Natural killer cell treated with Interleukin-12 subunit alpha and Interleukin-12 subunit beta and Interleukin-15 and Interleukin-18, amount 100 ng/mL, for 72 hours (primary cell): ENCODE results near the gene FCGR3A. TPM values are rescaled to one million over a fixed set of nuclear protein-coding genes. Genes with fewer than 3 reads are reported as not detected.
"Not testable (repeated sequence)": the region's sequence is repeated elsewhere in the genome, so short reads cannot be mapped to it uniquely, and the experiment has no call there.

ENCODE experiments used
- ATAC-seq, 2 donors: fragments of 150-1000 bp; cut with Tn5 transposase in 1 of 2; sonication (Bioruptor Pico), chemical (Tn5 transposase) in 1 of 2; 2 replicates each; pipeline ENCODE4 v1.10.0; 2021
- DNase-seq: peaks from one replicate; pipeline ENCODE4 v3.0.0; 2022; ENCODE audit warnings: low spot score
- H3K27ac Mint-ChIP-seq, 2 donors: 1 replicate in 1 of 2; 2 replicates in 1 of 2; pipeline ENCODE4 v1.8.0; 2022; ENCODE audit warnings: mixed read lengths in 2 of 2, mild to moderate bottlenecking in 1 of 2, moderate library complexity in 1 of 2
- H3K27me3 Mint-ChIP-seq, 2 donors: 1 replicate in 1 of 2; 2 replicates in 1 of 2; pipeline ENCODE4 v1.8.0; 2022; ENCODE audit warnings: mixed read lengths in 2 of 2
- H3K36me3 Mint-ChIP-seq: one replicate; pipeline ENCODE4 v1.8.0; 2022; ENCODE audit warnings: mixed read lengths
- H3K4me1 Mint-ChIP-seq, 2 donors: 1 replicate in 1 of 2; 2 replicates in 1 of 2; pipeline ENCODE4 v1.8.0; 2022; ENCODE audit warnings: low read depth in 2 of 2, mixed read lengths in 2 of 2, mild to moderate bottlenecking in 1 of 2
- H3K4me3 Mint-ChIP-seq: one replicate; pipeline ENCODE4 v1.8.0; 2022; ENCODE audit warnings: mixed read lengths
- H3K9me3 Mint-ChIP-seq: 2 replicates; pipeline ENCODE4 v1.8.0; 2022; ENCODE audit warnings: mixed read lengths
- total RNA-seq, 2 donors: library from RNA; stranded (reverse); gene quantifications; one replicate each; pipeline ENCODE4 v1.2.3, GENCODE V29; 2022

Gene FCGR3A
- total RNA-seq, 2 donors from 2014 or later: 34.5 to 150 TPM

DNA sequence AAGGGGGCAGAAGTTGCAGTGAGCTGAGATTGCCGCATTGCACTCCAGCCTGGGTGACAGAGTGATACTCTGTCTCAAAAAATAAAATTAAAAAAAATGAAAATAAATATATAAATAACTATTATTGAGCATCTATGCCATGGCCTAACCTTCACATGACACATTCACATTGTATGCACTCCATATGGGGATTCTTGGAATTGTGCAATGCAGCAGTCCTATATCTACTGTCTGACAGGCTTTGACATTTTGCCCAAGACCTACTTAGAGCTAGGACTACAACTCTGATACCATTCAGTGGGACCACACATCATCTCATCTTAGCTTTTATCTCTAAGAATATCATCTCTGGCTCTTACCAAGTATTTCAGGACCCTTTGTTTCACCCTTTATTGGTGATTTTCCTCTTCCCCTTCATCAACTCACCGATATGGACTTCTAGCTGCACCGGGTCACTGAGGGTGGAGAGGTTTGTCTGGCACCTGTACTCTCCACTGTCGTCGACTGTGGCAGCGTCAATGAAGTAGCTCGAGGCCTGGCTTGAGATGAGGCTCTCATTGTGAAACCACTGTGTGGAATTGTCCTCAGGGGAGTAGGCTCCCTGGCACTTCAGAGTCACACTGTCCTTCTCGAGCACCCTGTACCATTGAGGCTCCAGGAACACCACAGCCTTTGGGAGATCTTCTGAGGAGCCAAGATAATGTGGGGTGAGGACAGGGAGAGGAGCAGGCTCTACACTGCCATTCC, 1.4 kb downstream of the FCGR3A start:
- H3K4me3 Mint-ChIP-seq: peak overlapping the region; percentile 79

DNA sequence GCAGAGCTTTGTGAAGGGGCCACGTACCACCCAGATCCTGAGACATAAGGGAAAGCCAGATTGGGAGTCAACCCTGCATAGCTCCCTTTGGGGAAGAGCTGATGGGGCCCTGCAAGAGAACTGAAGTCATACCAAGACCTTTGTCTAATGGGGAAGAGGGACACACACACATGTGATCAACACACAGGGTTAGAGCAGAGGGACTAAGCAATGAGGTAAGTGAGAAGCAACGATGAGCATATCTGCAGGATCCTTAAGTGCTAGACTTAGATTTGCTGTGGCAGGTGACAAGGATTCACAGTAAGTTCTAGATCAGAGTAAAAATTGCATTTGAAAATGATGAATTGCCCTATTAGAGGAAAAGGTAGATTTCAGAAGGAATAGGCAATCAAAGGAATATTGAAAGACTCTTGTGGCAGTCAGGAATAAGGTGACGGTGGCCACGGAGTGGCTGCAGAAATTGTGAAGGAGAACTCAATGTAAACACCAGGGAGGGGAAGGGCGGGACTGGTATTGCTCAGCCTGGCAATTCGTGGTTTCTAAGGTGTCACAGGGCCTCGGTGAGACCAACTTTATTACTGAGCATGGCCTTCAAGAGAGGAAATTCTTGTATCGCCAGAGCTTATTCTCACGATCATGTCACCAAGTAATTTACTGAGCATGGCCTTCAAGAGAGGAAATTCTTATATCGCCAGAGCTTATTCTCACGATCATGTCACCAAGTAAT, 4.5 kb downstream of the FCGR3A start:
- H3K36me3 Mint-ChIP-seq, H3K27me3 Mint-ChIP-seq, H3K9me3 Mint-ChIP-seq: not testable (repeated sequence)
- Mint-ChIP-seq H3K4me1 (peaks cover 66 to 69% of the 10 kb centered on the region in 2 donors), H3K4me3 (peak overlapping the region; percentile 73), H3K27ac (peak overlapping the region; percentile 78 to 85)
- peak; percentile 63 to 72 for ATAC-seq
- DNase-seq: peak; percentile 84

More for the DNA sequence above, 1.4 kb downstream of the FCGR3A start:
- H3K36me3 Mint-ChIP-seq, H3K27me3 Mint-ChIP-seq, H3K9me3 Mint-ChIP-seq: not testable (repeated sequence)
- peak; percentile 48 to 63 for ATAC-seq
- H3K27ac Mint-ChIP-seq: peak overlapping the region; percentile 88 to 95
- peak; percentile 62 for DNase-seq
- peaks cover 50% of the 10 kb centered on the region in 2 donors for H3K4me1 Mint-ChIP-seq

DNA sequence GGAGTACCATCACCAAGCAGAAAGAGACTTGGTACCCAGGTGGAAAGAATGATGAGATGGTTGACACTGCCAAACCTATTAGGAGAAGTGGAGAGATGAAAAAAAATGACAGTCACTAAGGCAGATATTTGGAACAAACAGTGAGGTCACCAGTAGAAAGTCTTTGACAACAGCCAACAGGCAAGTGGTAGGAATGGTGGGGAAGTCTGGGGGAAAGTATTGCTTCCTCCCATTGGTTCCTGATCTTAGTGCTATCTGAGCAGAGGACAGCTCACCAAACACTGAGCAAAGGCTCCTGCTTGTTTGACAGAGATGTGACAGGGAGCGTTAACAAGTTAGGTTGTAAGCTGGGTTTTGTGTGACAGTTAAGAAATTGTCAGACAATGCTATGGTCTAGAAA, 6.5 kb downstream of the FCGR3A start:
- not testable (repeated sequence) for DNase-seq, H3K36me3 Mint-ChIP-seq, H3K9me3 Mint-ChIP-seq, H3K27me3 Mint-ChIP-seq, ATAC-seq
- Mint-ChIP-seq H3K4me1 (peaks cover 65 to 78% of the 10 kb centered on the region in 2 donors), H3K4me3 (peak overlapping the region; percentile 84), H3K27ac (peak overlapping the region; percentile 87 to 98)

DNA sequence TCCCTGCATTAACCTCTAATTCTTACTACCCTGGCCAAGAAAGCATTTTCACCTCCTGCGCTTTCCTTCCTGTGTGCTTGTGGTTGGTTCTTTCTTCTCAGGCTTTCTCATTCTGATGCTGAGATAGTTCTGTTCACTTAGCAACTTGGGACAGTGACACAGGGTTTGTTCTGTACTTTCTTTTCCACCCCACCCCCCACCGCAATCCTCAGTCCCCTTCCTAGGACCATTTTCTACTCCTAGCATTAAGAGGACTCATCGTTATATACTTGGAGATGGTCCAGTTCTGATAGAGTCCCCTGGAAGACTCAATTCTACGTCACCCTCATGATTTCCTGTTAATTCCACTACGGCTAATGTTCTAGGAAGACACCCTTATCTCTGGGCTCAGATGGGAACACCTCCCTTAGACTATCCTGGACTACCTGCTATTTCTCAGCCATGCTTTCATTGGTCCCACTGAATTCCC, 7.5 kb downstream of the FCGR3A start:
- ATAC-seq (peak; percentile 66 to 73), DNase-seq (peak; percentile 89)
- H3K36me3 Mint-ChIP-seq, H3K9me3 Mint-ChIP-seq, H3K27me3 Mint-ChIP-seq: not testable (repeated sequence)
- Mint-ChIP-seq H3K27ac (peak overlapping the region; percentile 87 to 98), H3K4me3 (peak overlapping the region; percentile 84), H3K4me1 (peaks cover 66 to 81% of the 10 kb centered on the region in 2 donors)

DNA sequence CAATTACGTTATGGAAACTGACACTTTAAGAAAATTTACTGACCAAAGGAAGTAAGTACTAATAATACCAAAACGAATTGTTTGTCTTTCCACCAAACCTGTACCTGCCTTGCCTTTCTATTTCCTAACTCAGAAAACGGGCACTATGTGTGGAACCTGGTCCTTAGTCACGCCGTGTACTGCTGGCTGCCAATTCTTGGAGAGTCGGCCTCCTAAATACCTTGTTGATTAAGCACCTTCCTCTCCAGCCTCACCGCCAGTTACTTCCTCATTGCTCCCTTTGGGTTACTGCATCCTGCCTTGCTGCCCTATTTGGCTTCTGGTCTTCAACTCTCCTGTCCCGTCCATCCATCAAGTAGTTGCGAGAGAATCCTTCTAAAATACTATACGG, 9.1 kb downstream of the FCGR3A start:
- H3K27me3 Mint-ChIP-seq, H3K9me3 Mint-ChIP-seq, H3K36me3 Mint-ChIP-seq, DNase-seq: not testable (repeated sequence)
- Mint-ChIP-seq H3K4me3 (peak overlapping the region; percentile 94), H3K27ac (peak overlapping the region; percentile 87 to 98), H3K4me1 (peaks cover 63 to 74% of the 10 kb centered on the region in 2 donors)
- peak; percentile 50 to 69 for ATAC-seq

DNA sequence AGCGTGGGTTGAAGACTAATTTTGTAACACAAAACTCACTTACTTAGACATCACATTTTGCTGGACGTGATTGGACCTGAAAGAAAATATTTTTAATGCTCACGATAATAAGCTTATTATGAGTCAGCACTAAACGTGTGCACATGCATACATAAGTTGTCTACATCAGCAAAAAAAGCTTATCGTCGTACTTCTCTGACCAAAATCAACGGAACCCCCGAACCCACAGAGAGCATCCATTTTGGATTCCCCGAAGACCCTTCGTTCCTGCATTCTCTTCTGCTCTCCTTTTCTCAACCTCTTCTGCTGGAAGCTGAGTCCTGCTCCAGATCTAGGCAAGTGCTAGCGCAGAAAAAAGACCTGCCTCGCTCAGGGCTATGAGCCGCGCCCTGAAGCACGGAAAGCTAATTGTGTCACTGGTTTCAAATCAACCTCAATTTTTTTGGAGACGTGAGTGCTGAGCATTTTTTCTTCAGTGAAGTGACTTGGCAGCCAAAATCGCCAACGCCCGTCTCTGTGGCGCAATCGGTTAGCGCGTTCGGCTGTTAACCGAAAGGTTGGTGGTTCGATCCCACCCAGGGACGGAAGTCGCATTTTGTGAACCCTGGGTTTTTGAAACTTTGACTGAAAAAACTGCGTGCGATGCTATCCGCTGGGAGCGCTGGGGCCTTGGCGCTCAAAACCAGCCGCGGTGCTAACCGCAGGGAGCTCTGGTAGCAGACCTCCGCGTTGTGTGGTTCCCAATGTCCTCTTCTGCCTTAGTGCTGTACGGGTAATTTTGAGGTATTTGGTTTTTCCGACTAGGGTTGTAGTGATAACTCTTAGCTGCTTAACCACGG, 9.7 kb downstream of the FCGR3A start:
- H3K4me1 Mint-ChIP-seq: peaks cover 59 to 69% of the 10 kb centered on the region in 2 donors
- not testable (repeated sequence) for H3K27me3 Mint-ChIP-seq, H3K36me3 Mint-ChIP-seq, H3K9me3 Mint-ChIP-seq
- peak overlapping the region; percentile 87 to 98 for H3K27ac Mint-ChIP-seq
- DNase-seq (peak; percentile 94), ATAC-seq (peak; percentile 84 to 91)
- peak overlapping the region; percentile 94 for H3K4me3 Mint-ChIP-seq

DNA sequence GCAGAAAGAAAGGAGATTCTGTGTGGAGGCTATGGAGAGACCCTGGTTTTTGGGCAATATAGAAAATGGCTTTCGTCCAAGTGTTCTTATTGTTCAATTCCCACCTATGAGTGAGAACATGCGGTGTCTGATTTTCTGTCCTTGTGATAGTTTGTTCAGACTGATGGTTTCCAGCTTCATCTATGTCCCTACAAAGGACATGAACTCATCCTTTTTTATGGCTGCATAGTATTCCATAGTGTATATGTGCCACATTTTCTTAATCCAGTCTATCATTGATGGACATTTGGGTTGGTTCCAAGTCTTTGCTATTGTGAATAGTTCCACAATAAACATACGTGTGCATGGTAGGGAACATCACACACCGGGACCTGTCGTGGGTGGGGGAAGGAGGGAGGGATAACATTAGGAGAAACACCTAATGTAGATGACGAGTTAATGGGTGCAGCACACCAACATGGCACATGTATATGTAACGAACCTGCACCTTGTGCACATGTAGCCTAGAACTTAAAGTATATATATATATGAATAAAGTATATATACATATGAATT, 10.6 kb downstream of the FCGR3A start:
- ATAC-seq, H3K27ac Mint-ChIP-seq, H3K9me3 Mint-ChIP-seq, H3K27me3 Mint-ChIP-seq, H3K36me3 Mint-ChIP-seq, DNase-seq: not testable (repeated sequence)
- Mint-ChIP-seq H3K4me1 (peaks cover 56 to 63% of the 10 kb centered on the region in 2 donors), H3K4me3 (peak overlapping the region; percentile 94)

DNA sequence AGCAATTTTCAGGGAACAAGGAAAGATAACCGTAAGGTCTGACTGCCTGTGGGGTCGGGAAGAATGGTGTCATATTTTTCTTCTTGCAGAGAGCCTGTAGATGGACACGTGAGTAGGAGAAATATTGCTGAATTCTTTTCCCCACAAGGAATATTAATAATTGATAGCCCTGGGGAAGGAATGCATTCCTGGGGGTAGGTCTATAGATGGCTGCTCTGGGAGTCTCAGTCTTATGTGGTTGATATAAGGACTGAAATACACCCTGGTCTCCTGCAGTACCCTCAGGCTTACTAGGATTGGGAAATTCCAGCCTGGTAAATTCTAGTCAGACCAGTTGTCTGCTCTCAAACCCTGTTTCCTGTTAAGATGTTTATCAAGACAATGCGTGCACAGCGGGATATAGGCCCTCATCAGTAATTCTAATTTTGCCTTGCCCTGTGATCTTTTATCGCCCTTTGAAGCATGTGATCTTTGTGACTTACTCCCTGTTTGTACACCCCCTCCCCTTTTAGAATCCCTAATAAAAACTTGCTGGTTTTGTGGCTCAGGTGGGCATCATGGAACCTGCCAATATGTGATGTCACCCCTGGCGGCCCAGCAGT, 12.4 kb downstream of the FCGR3A start:
- Mint-ChIP-seq H3K4me1 (peaks cover 49 to 51% of the 10 kb centered on the region in 2 donors), H3K27ac (peak overlapping the region in 1 of 2 donors; percentile 74)
- not testable (repeated sequence) for DNase-seq, H3K4me3 Mint-ChIP-seq, H3K36me3 Mint-ChIP-seq, H3K27me3 Mint-ChIP-seq, H3K9me3 Mint-ChIP-seq, ATAC-seq

DNA sequence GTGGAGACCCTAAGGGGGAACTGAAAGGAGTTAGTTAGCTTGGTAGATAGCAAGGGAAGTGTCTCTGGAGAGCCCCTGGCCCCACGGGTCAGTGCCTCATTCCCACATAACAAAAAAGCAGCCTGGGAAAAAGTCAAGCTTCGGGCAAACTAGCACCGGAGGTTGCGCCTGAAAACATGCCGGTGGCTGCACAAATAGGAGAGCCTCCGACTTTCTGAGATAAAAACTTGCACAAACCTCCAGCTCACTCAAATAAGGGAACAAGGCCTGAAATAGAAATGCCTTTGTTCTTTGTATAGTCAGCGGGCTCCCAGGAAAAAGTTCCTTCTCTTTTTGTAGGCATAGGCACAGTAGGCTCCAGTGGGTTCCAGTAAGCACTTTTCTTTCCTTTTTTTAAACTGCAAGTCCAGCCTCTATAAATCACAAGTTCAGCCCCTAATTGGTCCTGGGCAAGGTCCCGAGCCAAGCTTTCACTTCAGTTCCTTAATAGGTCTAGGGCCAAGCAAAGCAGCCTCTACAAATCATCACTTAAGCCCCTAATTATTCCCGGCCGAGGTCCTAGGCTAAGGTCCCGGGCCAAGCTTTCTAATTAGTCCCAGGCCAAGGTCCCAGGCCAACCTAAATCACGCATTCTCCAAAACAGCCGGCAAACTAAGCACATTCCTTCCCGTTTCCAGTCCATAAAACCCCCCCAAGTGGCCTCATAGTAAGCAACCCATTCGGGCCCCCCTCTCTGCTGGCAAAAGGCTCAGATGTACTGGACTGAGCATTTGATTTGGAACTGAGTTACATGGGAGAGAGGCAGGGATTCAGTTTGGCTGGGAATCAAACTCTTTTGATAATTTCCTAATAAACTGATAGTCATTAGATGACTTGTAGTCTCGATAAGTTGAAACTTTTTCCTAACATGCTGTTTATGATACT, 16.7 kb downstream of the FCGR3A start:
- not testable (repeated sequence) for H3K9me3 Mint-ChIP-seq, DNase-seq, ATAC-seq, H3K27me3 Mint-ChIP-seq, H3K36me3 Mint-ChIP-seq
- peaks cover 34 to 41% of the 10 kb centered on the region in 2 donors for H3K4me1 Mint-ChIP-seq
- H3K27ac Mint-ChIP-seq: peak overlapping the region; percentile 61 to 99
- peak overlapping the region; percentile 16 for H3K4me3 Mint-ChIP-seq

DNA sequence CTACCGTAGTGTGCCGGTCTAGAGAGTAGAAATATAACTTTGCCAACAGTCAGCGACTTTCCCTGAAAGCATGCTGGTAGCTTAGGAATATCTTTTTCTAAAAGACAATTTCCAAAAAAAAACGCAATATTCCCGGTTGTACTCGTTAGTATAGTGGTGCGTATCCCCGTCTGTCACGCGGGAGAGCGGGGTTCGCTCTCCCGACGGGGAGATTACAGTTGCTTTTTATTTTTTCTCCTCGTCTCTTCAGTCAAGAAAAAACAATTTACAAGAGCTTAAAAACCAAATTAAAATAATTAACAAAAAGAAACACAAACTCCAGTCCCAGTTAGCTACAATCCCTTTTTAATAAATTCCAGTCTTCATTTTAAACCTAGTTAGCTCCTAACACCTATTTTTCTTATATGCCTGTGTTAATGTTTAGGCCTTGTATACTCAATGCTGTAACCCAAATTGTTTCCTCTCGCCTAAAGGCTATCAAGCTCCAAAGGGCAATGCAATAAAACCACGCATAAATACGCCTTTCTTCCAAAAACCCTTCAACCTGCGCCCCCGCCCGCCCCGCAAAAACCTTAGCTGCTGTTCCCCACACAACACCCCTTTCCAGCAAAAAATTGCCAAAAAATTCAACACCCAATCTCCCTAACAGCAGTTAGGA, 17.5 kb downstream of the FCGR3A start:
- Mint-ChIP-seq H3K27me3 (no peaks in the 10 kb centered on the region), H3K4me3 (peak overlapping the region; percentile 16), H3K27ac (peak overlapping the region; percentile 61 to 99), H3K4me1 (peaks cover 27 to 35% of the 10 kb centered on the region in 2 donors), H3K9me3 (no peaks in the 10 kb centered on the region), H3K36me3 (no peaks in the 10 kb centered on the region)
- DNase-seq (no peak), ATAC-seq (no peak)

DNA sequence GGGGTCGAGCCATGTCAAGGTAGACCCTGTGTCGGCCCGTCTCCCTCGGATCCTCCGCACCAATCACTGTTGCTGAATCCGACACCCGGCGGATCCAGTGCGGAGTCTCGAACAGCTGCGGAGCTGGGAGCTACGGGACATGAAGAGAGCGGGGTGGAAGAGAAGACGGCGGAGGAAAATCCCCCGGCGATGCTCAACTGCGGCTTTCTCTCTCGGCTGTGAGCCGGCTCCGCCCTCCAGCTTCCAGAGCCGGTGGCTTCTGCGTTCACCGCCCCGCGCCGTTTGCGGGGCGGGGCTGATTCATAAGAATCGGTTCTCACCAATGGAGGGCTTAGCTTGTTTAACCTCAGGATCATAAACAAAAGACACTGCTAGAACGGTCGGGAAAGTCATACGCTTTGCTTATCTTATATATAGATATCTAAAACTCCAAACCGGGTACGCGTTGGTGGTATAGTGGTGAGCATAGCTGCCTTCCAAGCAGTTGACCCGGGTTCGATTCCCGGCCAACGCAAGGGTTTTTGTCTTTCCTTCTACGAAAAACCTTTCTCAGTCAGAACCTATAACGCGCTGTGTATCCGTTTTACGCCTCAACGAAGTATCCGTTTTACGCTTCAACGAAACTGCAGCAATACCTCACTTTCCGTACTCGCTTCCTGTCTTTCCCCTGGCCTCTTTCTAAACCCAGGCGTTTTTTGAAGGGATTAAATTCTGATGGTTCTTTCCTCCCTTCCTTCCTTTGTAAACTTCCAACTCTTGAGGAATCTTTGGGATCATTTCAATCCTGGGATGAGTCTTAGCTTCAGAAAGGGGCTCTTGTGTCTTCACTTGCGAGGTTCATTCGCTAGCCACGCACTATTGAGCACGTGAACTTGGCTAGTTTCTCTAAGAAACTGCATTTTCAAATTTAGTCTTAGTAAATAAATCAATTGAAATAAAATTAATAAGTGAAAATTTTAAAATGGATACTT, 18.7 kb downstream of the FCGR3A start:
- peak overlapping the region; percentile 99 for H3K27ac Mint-ChIP-seq
- peak; percentile 92 for DNase-seq
- ATAC-seq: peak; percentile 91 to 92
- H3K9me3 Mint-ChIP-seq, H3K27me3 Mint-ChIP-seq, H3K36me3 Mint-ChIP-seq: not testable (repeated sequence)
- peak overlapping the region; percentile 87 for H3K4me3 Mint-ChIP-seq
- peaks cover 30 to 36% of the 10 kb centered on the region in 2 donors for H3K4me1 Mint-ChIP-seq
